ENCODE results near the gene PTPN6. TPM values are rescaled to one million over a fixed set of nuclear protein-coding genes. Genes with fewer than 3 reads are reported as not detected.

PTPN6 gene
- total RNA-seq, 8 experiments from 2014 or later, result 0.22 to 2.4 (median 0.88) TPM

DNA sequence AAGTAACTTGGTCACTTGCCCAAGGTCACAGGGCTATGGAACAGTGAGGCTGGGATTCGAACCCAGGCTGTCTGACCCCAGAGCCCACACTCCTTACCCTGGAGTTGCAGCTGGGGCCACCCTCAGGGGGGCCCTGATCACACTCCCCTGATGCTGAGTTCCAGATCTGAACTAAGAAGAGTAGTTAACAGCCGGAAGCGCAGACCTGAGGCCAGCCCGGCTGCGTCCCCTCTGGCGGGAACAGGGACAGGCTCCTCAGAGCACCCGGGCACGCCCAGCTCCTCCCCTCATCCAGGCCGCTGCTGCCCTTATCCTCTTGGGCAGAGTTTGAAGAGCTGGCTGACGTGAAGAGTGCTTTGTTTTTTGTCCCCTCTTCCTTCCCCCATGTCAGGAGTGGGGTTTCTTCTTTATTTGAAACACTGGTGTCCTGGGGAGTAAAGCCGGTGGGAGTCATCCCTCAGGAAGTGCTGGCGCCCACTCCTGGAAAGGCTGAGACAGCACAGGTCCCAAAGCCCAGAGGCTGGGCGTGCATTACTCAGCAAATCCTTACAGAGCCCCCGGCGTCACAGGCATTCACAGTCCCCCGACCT lies 10.6 kb downstream of the PTPN6 start:
- peak overlapping the region in 1 of 2 donors; percentile 42 for H3K27ac ChIP-seq
- peak; percentile 67 to 81 (median 76) for ATAC-seq (replicated peaks in 6 of 8)
- in situ Hi-C loops (cut with MboI; ENCODE audit: low pct_unique_long_range_greater_than_20kb in 2 of 9, low sequenced_read_pairs in 9 of 9, unreplicated experiment in 9 of 9), result loop anchor here in 1 of 9 experiments (25.0 kb wide), 1 partner anchor 151 kb away; the partner anchor contains the start of gene C1RL
- H3K4me3 ChIP-seq, result no peak overlapping the region
- H3K4me1 ChIP-seq (replicated peaks in 1 of 2), result peaks cover 14 to 35% of the 10 kb centered on the region in 2 donors
- 0 to 49% (median 20%) methylated on average over 1 to 8 of the region's 16 CpGs; no CpG with 5 or more reads in 3 of the 10 experiments for WGBS, 10 experiments

DNA sequence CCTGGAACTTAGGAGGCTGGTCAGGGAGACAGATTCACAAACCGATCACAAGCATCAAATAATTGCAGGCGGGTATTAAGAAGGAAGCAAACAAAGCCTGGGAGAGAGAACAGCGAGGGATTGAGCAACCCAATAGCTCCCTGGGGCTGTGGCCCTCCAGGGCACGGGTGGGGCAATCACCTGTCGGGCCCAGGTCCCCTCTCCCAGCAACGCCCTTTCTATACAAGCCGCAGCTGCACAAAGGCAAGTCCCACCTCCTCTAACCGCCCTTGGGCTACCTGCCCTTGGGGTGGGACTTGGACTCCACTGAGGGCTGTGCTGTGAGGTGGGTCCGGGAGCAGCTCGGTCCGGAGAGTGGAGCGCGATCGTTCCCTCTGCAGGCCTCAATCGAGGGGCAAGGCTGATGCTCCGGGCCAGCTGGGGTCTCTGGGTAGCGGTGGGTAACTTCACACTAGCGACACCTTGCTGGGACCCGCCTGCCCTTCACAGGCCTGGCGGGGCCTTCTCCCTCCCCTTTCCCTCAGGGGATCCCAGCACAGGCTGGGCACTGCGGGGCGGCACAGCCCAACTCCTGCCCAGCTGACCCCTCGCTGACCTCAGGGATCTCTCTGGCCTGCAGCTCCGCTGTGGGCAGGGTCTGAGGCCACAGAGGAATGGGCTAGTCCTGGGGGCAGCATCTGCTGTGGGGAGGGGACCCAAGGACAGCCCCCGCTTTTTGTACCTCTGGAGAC lies 11.3 kb downstream of the PTPN6 start:
- H3K4me3 ChIP-seq, result no peak overlapping the region
- 68 to 100% (median 85%) methylated on average over 1 to 7 of the region's 25 CpGs; no CpG with 5 or more reads in 4 of the 10 experiments for WGBS, 10 experiments

DNA sequence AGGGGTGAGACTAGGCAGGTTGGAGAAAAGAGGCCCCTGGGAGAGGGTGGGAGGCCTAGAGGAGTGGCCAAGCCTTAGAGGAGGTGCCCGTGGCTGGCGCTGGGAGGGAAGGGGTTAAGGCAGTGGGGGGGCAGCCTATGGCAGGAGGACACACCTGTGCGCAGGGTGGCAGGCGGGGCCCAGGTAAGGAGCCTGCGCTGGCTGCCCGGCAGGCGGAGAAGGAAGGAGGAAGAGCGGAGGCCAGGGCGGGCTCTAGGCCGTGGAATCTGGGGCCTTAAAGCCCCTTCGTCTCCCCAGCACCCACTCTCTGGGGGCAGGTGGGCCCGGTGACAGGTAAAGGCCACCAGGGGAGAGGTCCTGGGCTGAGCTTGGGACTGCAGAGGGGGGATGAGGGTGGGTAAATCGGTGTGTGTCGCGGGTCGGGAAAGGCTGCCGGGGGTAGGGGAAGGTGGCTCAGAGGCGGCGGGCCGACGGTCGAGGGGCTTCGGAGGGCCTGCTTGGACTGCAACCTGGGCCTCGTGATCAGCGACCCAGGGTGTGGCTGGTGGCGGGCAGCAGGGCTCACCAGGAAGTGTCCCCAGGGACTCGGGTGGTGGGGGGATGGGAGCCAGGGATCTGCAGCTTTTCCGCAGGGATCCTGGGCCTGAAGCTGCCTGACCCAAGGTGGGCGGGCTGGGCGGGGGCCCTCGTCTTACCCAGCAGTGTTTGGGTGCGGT lies 12.0 kb downstream of the PTPN6 start:
- no peak overlapping the region for H3K27ac ChIP-seq
- WGBS, 10 experiments, result 90% methylated on average over 2 of the region's 32 CpGs; no CpG with 5 or more reads in 9 of the 10 experiments
- no peak for ATAC-seq (replicated peaks in 6 of 8)

More for the DNA sequence above, 11.3 kb downstream of the PTPN6 start:
- peak in 6 of 8 experiments; percentile 1 to 8 (median 7) for ATAC-seq (replicated peaks in 6 of 8)
- peak overlapping the region in 1 of 2 donors; percentile 42 for H3K27ac ChIP-seq
- peaks cover 14 to 35% of the 10 kb centered on the region in 2 donors for H3K4me1 ChIP-seq (replicated peaks in 1 of 2)
- in situ Hi-C loops (cut with MboI; ENCODE audit: low pct_unique_long_range_greater_than_20kb in 2 of 9, low sequenced_read_pairs in 9 of 9, unreplicated experiment in 9 of 9), result loop anchor here in 1 of 9 experiments (25.0 kb wide), 1 partner anchor 150 kb away; the partner anchor contains the start of gene C1RL

GRCh38 chr12:6963791-6964413 lies 12.7 kb downstream of the PTPN6 start:
- no peak overlapping the region for H3K4me3 ChIP-seq
- ATAC-seq (replicated peaks in 6 of 8), result no peak
- H3K4me1 ChIP-seq (replicated peaks in 1 of 2), result peaks cover 16 to 36% of the 10 kb centered on the region in 2 donors
- 37 to 100% (median 93%) methylated on average over 1 to 3 of the region's 17 CpGs; no CpG with 5 or more reads in 5 of the 10 experiments for WGBS, 10 experiments
- in situ Hi-C loops (cut with MboI; ENCODE audit: low pct_unique_long_range_greater_than_20kb in 2 of 9, low sequenced_read_pairs in 9 of 9, unreplicated experiment in 9 of 9), result loop anchor here in 1 of 9 experiments (25.0 kb wide), 1 partner anchor 148 kb away; the partner anchor contains the start of gene C1RL
- peak overlapping the region in 1 of 2 donors; percentile 35 for H3K27ac ChIP-seq

More for the DNA sequence above, 12.0 kb downstream of the PTPN6 start:
- H3K4me1 ChIP-seq (replicated peaks in 1 of 2), result peaks cover 14 to 35% of the 10 kb centered on the region in 2 donors
- no peak overlapping the region for H3K4me3 ChIP-seq
- in situ Hi-C loops (cut with MboI; ENCODE audit: low pct_unique_long_range_greater_than_20kb in 2 of 9, low sequenced_read_pairs in 9 of 9, unreplicated experiment in 9 of 9), result loop anchor here in 1 of 9 experiments (25.0 kb wide), 1 partner anchor 149 kb away; the partner anchor contains the start of gene C1RL

GRCh38 chr12:6964605-6965025 lies 13.5 kb downstream of the PTPN6 start:
- in situ Hi-C loops (cut with MboI; ENCODE audit: low pct_unique_long_range_greater_than_20kb in 2 of 9, low sequenced_read_pairs in 9 of 9, unreplicated experiment in 9 of 9), result loop anchor here in 1 of 9 experiments (25.0 kb wide), 1 partner anchor 148 kb away; the partner anchor contains the start of gene C1RL
- no peak overlapping the region for H3K4me3 ChIP-seq
- ATAC-seq (replicated peaks in 6 of 8), result peak in 1 of 8 experiments; percentile 3
- WGBS, 10 experiments, result 72 to 100% (median 89%) methylated on average over 1 to 8 of the region's 8 CpGs; no CpG with 5 or more reads in 2 of the 10 experiments
- H3K4me1 ChIP-seq (replicated peaks in 1 of 2), result peaks cover 22 to 43% of the 10 kb centered on the region in 2 donors
- H3K27ac ChIP-seq, result peak overlapping the region in 1 of 2 donors; percentile 35

- WGBS, 10 experiments, result 6 to 53% (median 30%) methylated on average over 1 to 5 of the region's 12 CpGs; no CpG with 5 or more reads in 3 of the 10 experiments
- peaks cover 22 to 45% of the 10 kb centered on the region in 2 donors for H3K4me1 ChIP-seq (replicated peaks in 1 of 2)
- ATAC-seq (replicated peaks in 6 of 8), result peak; percentile 31 to 80 (median 78)
- peak overlapping the region in 1 of 2 donors; percentile 35 for H3K27ac ChIP-seq
- in situ Hi-C loops (cut with MboI; ENCODE audit: low pct_unique_long_range_greater_than_20kb in 2 of 9, low sequenced_read_pairs in 9 of 9, unreplicated experiment in 9 of 9), result loop anchor here in 1 of 9 experiments (25.0 kb wide), 1 partner anchor 147 kb away; the partner anchor contains the start of gene C1RL
- no peak overlapping the region for H3K4me3 ChIP-seq
These were observed 14.0 kb downstream of the PTPN6 start for GRCh38 chr12:6965026-6965661.

- no peak overlapping the region for H3K4me3 ChIP-seq
- no peak overlapping the region for H3K27ac ChIP-seq
- in situ Hi-C loops (cut with MboI; ENCODE audit: low pct_unique_long_range_greater_than_20kb in 2 of 9, low sequenced_read_pairs in 9 of 9, unreplicated experiment in 9 of 9), result loop anchor here in 1 of 9 experiments (25.0 kb wide), 1 partner anchor 147 kb away; the partner anchor contains the start of gene C1RL
- 60 to 100% (median 80%) methylated on average over 1 to 2 of the region's 4 CpGs; no CpG with 5 or more reads in 5 of the 10 experiments for WGBS, 10 experiments
- no peak for ATAC-seq (replicated peaks in 6 of 8)
- peaks cover 22 to 45% of the 10 kb centered on the region in 2 donors for H3K4me1 ChIP-seq (replicated peaks in 1 of 2)
These were observed 14.6 kb downstream of the PTPN6 start for GRCh38 chr12:6965714-6966113.

- H3K27ac ChIP-seq, result no peak overlapping the region
- no peak overlapping the region for H3K4me3 ChIP-seq
- no peak for ATAC-seq (replicated peaks in 6 of 8)
- in situ Hi-C loops (cut with MboI; ENCODE audit: low pct_unique_long_range_greater_than_20kb in 2 of 9, low sequenced_read_pairs in 9 of 9, unreplicated experiment in 9 of 9), result loop anchor here in 1 of 9 experiments (25.0 kb wide), 1 partner anchor 146 kb away; the partner anchor contains the start of gene C1RL
- WGBS, 10 experiments, result 53 to 100% (median 85%) methylated on average over 1 to 5 of the region's 7 CpGs; no CpG with 5 or more reads in 2 of the 10 experiments
- peaks cover 22 to 44% of the 10 kb centered on the region in 2 donors for H3K4me1 ChIP-seq (replicated peaks in 1 of 2)
These were observed 15.2 kb downstream of the PTPN6 start for GRCh38 chr12:6966351-6966750.

GRCh38 chr12:6967651-6968100 lies 16.5 kb downstream of the PTPN6 start:
- Histone ChIP-seq H3K4me3 (no peak overlapping the region), H3K27ac (no peak overlapping the region), H3K4me1 (replicated peaks in 1 of 2) (peaks cover 18 to 30% of the 10 kb centered on the region in 2 donors)
- in situ Hi-C loops (cut with MboI; ENCODE audit: low pct_unique_long_range_greater_than_20kb in 2 of 9, low sequenced_read_pairs in 9 of 9, unreplicated experiment in 9 of 9), result loop anchor here in 1 of 9 experiments (25.0 kb wide), 1 partner anchor 145 kb away; the partner anchor contains the start of gene C1RL
- no peak for ATAC-seq (replicated peaks in 6 of 8)
- 33 to 89% (median 80%) methylated on average over 1 to 5 of the region's 10 CpGs; no CpG with 5 or more reads in 7 of the 10 experiments for WGBS, 10 experiments

DNA sequence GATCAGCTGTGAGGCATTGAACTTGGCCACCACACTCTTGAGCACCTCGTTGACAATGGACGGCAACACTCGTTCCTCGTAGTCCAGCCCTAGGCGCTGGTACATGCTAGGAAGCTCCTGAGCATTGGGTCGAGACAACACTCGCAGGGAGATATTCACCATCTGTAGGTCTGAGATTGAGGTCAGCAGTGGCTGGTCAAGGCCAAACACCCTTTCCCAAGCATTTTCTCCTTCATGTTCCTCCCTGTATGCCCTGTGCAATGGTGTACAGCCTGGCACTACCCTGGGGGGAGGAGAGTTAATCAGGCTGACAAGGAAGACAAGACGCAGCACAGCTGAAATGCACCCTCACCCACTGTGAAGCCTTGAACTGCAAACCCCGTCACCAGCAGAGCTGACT lies 17.3 kb downstream of the PTPN6 start:
- no peak overlapping the region for H3K4me3 ChIP-seq
- H3K27ac ChIP-seq, result no peak overlapping the region
- in situ Hi-C loops (cut with MboI; ENCODE audit: low pct_unique_long_range_greater_than_20kb in 2 of 9, low sequenced_read_pairs in 9 of 9, unreplicated experiment in 9 of 9), result loop anchor here in 1 of 9 experiments (25.0 kb wide), 1 partner anchor 144 kb away; the partner anchor contains the start of gene C1RL
- ATAC-seq (replicated peaks in 6 of 8), result no peak
- H3K4me1 ChIP-seq (replicated peaks in 1 of 2), result peaks cover 18 to 24% of the 10 kb centered on the region in 2 donors
- WGBS, 10 experiments, result 84 to 100% (median 92%) methylated on average over 1 to 5 of the region's 9 CpGs; no CpG with 5 or more reads in 3 of the 10 experiments

DNA sequence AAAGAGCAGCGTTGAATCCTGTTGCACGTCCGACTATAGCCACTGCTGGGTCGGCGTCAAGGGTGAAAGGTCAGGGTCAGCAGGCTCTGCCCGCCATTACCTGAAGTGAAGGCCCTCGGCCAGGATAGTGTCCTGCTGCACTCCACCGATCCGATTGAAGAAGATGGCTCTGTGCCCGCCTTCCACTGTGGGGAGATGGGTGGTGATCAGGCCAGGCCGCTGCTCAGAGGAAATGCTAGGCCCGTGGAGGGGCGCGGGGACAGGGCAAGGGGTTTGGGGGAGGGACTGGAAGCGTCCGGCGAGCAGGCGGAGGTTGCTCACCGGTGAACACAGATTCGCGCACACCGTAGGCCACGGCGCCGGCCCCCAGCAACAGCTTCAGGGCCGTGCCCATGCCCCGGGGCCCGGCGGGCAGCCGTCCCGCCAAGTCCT lies 19.0 kb downstream of the PTPN6 start:
- WGBS, 10 experiments, result 0 to 20% (median 0%) methylated on average over 1 to 8 of the region's 31 CpGs; no CpG with 5 or more reads in 7 of the 10 experiments
- ATAC-seq (replicated peaks in 6 of 8), result peak in 5 of 8 experiments; percentile 3 to 53 (median 39)
- in situ Hi-C loops (cut with MboI; ENCODE audit: low pct_unique_long_range_greater_than_20kb in 2 of 9, low sequenced_read_pairs in 9 of 9, unreplicated experiment in 9 of 9), result loop anchor here in 1 of 9 experiments (25.0 kb wide), 1 partner anchor 142 kb away; the partner anchor contains the start of gene C1RL
- peak overlapping the region; percentile 66 to 90 (median 79) for H3K4me3 ChIP-seq
- peaks cover 10 to 15% of the 10 kb centered on the region in 2 donors for H3K4me1 ChIP-seq (replicated peaks in 1 of 2)
- H3K27ac ChIP-seq, result peak overlapping the region; percentile 86 to 88
